CD8-positive, alpha-beta memory T cell (primary cell): ENCODE measurements around the gene ADGRL1. TPM values are rescaled to one million over a fixed set of nuclear protein-coding genes. Genes with fewer than 3 reads are reported as not detected.
"Not testable (repeated sequence)": the region's sequence is repeated elsewhere in the genome, so short reads cannot be mapped to it uniquely, and the experiment has no call there.

Experiments
- CTCF ChIA-PET: fragments of 350-600 bp; sonication (Branson Sonifier 250); formaldehyde crosslinking; loops from one replicate; lab custom pipeline; 2021; ENCODE audit warnings: antibody characterized with exemption; lab: Charles Lee
- POLR2A ChIA-PET: fragments of 350-600 bp; sonication (Branson Sonifier 250); formaldehyde crosslinking; loops from one replicate; lab custom pipeline; 2021; ENCODE audit warnings: antibody characterized with exemption; lab: Charles Lee
- DNase-seq, 5 donors: peaks; one replicate each; pipeline versions ENCODE4 v3.0.0 to v3.0.0-alpha.2; 2020 to 2022; ENCODE audit warnings: mixed read lengths in 1 of 5
- H3K27ac ChIP-seq: one replicate; pipeline ENCODE4 v1.7.0; 2013; ENCODE audit warnings: low read depth, mild to moderate bottlenecking, low read length, moderate library complexity
- H3K27me3 ChIP-seq: 2 replicates; pipeline ENCODE4 v1.7.0; 2013; ENCODE audit warnings: low read length, mild to moderate bottlenecking; ENCODE audit not compliant: insufficient read depth, poor library complexity, severe bottlenecking
- H3K36me3 ChIP-seq: 2 replicates; pipeline ENCODE4 v1.7.0; 2013; ENCODE audit warnings: mild to moderate bottlenecking, low read length, moderate library complexity; ENCODE audit not compliant: insufficient read depth
- H3K4me1 ChIP-seq: 2 replicates; pipeline ENCODE4 v1.7.0; 2013; ENCODE audit warnings: mild to moderate bottlenecking, low read length, moderate library complexity; ENCODE audit not compliant: insufficient read depth
- H3K4me3 ChIP-seq: 2 replicates; pipeline ENCODE4 v1.7.0; 2013; ENCODE audit warnings: mild to moderate bottlenecking, low read length
- H3K9me3 ChIP-seq: 2 replicates; pipeline ENCODE4 v1.7.0; 2013; ENCODE audit warnings: mild to moderate bottlenecking, low read length
- H3K27ac Mint-ChIP-seq, 8 donors: one replicate each; pipeline ENCODE4 v1.8.0; 2020 to 2021; ENCODE audit warnings: mixed read lengths in 8 of 8, mild to moderate bottlenecking in 6 of 8, inconsistent platforms in 3 of 8, moderate library complexity in 3 of 8
- H3K27me3 Mint-ChIP-seq, 2 donors: one replicate each; pipeline ENCODE4 v1.8.0; 2020 to 2021; ENCODE audit warnings: mixed read lengths in 2 of 2, mild to moderate bottlenecking in 1 of 2, moderate library complexity in 1 of 2
- H3K36me3 Mint-ChIP-seq, 3 donors: one replicate each; pipeline ENCODE4 v1.8.0; 2020 to 2021; ENCODE audit warnings: mixed read lengths in 3 of 3, inconsistent platforms in 1 of 3, mild to moderate bottlenecking in 1 of 3
- H3K4me1 Mint-ChIP-seq, 3 donors: one replicate each; pipeline ENCODE4 v1.8.0; 2020 to 2021; ENCODE audit warnings: mixed read lengths in 3 of 3, inconsistent platforms in 1 of 3, mild to moderate bottlenecking in 1 of 3
- H3K4me3 Mint-ChIP-seq, 7 donors: one replicate each; pipeline ENCODE4 v1.8.0; 2020 to 2021; ENCODE audit warnings: mixed read lengths in 7 of 7, mild to moderate bottlenecking in 6 of 7, moderate library complexity in 4 of 7, inconsistent platforms in 2 of 7
- H3K9me3 Mint-ChIP-seq, 5 donors: one replicate each; pipeline ENCODE4 v1.8.0; 2020 to 2022; ENCODE audit warnings: mixed read lengths in 5 of 5, mild to moderate bottlenecking in 3 of 5, moderate library complexity in 2 of 5, inconsistent platforms in 1 of 5
- polyA plus RNA-seq: library from polyadenylated mRNA; unstranded; fragments of 300-500 nt; fragmentation: Illumina TruSeq; gene quantifications from one replicate; pipeline ENCODE4 v1.2.3, GENCODE V29; 2021
- total RNA-seq, 2 experiments: library from RNA; stranded (reverse); gene quantifications; one replicate each; pipeline ENCODE4 v1.2.3, GENCODE V29; 2021

Gene ADGRL1
- total and polyA plus RNA-seq, 3 experiments from 2014 or later, result 0.81 to 5.8 (median 5.8) TPM

DNA sequence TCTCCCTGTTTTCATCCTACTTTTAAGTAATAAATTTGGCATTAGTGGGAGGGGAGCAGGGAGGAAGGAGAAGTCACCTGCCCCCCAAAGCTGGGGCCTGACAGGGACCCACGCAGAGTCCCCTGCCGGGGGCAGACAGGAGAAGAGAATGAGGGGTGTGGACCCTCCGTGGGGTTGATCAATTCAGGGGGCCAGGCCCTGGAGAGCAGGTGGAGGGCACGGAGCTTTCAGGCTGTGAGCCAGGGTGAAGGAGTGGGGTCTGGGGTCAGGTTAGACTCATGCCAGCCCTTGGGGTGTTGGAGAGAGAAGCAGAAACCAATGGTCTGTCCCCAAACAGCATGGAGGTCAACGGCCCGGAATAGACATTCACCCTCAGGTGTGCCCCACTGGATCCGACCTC lies 1.8 kb downstream of the ADGRL1 start:
- H3K36me3 ChIP-seq, POLR2A ChIA-PET, H3K27me3 ChIP-seq, H3K9me3 ChIP-seq, H3K27ac ChIP-seq, DNase-seq, H3K36me3 Mint-ChIP-seq, H3K4me3 ChIP-seq, H3K9me3 Mint-ChIP-seq, H3K27me3 Mint-ChIP-seq, H3K4me1 ChIP-seq: not testable (repeated sequence)
- CTCF ChIA-PET, result interaction anchor here (0.9 kb wide), 1 partner anchor 144 kb away, joined by 3 read pairs; no protein-coding TSS in a partner anchor
- Mint-ChIP-seq H3K4me1 (peaks cover 27 to 60% (median 27%) of the 10 kb centered on the region in 3 donors), H3K4me3 (peak overlapping the region; percentile 63 to 92 (median 87)), H3K27ac (peak overlapping the region in 7 of 8 donors; percentile 43 to 89 (median 81))

DNA sequence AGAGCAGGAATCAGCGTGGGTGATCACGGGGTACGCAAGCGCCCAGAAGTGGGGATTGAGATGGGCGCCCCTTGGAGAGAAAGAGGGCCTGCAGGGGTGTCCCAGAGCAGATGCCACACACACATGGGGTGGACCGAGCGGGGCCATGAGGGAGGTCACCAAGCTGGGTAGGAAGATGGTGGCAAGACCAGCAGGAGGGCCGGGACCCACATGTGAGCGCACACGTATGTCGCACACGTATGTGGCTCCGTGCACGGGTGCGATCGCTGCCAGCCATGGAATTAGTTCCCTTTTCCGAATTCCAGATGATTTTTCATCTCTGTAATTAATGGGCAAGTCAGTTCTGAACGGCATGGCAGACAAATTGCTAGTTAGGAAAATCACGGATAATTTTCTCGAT lies 2.2 kb downstream of the ADGRL1 start:
- H3K9me3 Mint-ChIP-seq, H3K9me3 ChIP-seq, H3K4me1 ChIP-seq, H3K36me3 Mint-ChIP-seq, H3K4me3 ChIP-seq, H3K36me3 ChIP-seq, H3K27me3 Mint-ChIP-seq, POLR2A ChIA-PET, H3K27ac ChIP-seq, H3K27me3 ChIP-seq, DNase-seq: not testable (repeated sequence)
- peak overlapping the region in 1 of 8 donors; percentile 89 for H3K27ac Mint-ChIP-seq
- H3K4me3 Mint-ChIP-seq, result peak overlapping the region in 6 of 7 donors; percentile 63 to 92 (median 86)
- CTCF ChIA-PET, result interaction anchor here (0.9 kb wide), 1 partner anchor 144 kb away, joined by 3 read pairs; no protein-coding TSS in a partner anchor
- H3K4me1 Mint-ChIP-seq, result peaks cover 27 to 56% (median 27%) of the 10 kb centered on the region in 3 donors

DNA sequence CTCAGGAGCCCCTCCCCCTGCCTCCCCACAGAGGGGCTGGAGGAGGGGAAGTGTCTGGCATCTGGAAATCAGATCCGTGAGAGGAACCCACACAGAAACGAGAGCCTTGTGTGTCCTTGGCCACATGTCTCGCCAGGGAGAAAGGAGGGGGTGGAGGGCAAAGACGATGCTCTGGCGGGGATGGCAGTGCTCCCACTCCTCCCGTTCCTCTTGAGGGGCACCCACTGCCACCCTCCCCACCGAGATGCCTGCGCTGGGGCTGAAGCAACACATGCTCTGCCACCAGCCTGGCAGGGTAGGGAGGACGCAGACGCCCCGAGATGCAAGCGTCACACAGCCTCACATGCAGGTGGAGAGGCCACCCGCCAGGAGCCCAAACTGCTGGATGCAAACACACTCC lies 2.8 kb downstream of the ADGRL1 start:
- Histone ChIP-seq H3K27ac (no peak overlapping the region), H3K27me3 (no peaks in the 10 kb centered on the region), H3K36me3 (no peaks in the 10 kb centered on the region), H3K4me3 (no peak overlapping the region), H3K4me1 (peaks cover 8% of the 10 kb centered on the region), H3K9me3 (no peaks in the 10 kb centered on the region)
- Mint-ChIP-seq H3K4me3 (peak overlapping the region; percentile 7 to 71 (median 23)), H3K27me3 (peaks cover 0 to 7% of the 10 kb centered on the region in 2 donors), H3K9me3 (no peaks in the 10 kb centered on the region), H3K27ac (no peak overlapping the region), H3K36me3 (peaks cover 0 to 6% (median 0%) of the 10 kb centered on the region in 3 donors), H3K4me1 (peaks cover 26 to 50% (median 27%) of the 10 kb centered on the region in 3 donors)
- CTCF ChIA-PET, result interaction anchor here (0.6 to 0.9 kb wide), 2 partner anchors 20 to 145 kb away, joined by 3 read pairs; no protein-coding TSS in a partner anchor
- DNase-seq, result no peak
- POLR2A ChIA-PET, result no interaction called here

DNA sequence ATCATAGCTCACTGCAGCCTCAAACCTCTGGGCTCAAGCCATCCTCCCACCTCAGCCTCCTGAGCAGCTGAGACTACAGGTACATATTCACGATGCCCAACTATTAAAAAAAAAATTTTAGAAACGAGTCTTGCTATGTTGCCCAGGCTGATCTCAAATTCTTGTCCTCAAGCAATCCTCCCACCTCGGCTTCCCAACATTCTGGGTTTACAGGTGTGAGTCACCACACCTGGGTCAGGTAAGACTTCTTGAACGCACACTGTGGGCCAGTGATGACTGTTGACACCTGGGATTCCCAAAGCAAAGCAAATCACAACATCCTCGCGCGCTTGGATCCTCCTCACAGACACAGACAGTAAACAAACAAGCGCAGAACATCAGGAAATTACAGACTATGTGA lies 4.5 kb downstream of the ADGRL1 start:
- not testable (repeated sequence) for H3K36me3 Mint-ChIP-seq, H3K27ac Mint-ChIP-seq, H3K4me3 ChIP-seq, H3K27ac ChIP-seq, H3K9me3 Mint-ChIP-seq, H3K27me3 ChIP-seq, H3K4me1 ChIP-seq, DNase-seq, H3K27me3 Mint-ChIP-seq, H3K9me3 ChIP-seq, H3K36me3 ChIP-seq
- H3K4me1 Mint-ChIP-seq, result peaks cover 27 to 45% (median 29%) of the 10 kb centered on the region in 3 donors
- ChIA-PET CTCF (interaction anchor here (0.6 kb wide), 1 partner anchor 146 kb away, joined by 3 read pairs; no protein-coding TSS in a partner anchor), POLR2A (interaction anchor here (0.7 kb wide), 1 partner anchor 379 kb away, joined by 4 read pairs; no protein-coding TSS in a partner anchor)
- peak overlapping the region in 1 of 7 donors; percentile 66 for H3K4me3 Mint-ChIP-seq

DNA sequence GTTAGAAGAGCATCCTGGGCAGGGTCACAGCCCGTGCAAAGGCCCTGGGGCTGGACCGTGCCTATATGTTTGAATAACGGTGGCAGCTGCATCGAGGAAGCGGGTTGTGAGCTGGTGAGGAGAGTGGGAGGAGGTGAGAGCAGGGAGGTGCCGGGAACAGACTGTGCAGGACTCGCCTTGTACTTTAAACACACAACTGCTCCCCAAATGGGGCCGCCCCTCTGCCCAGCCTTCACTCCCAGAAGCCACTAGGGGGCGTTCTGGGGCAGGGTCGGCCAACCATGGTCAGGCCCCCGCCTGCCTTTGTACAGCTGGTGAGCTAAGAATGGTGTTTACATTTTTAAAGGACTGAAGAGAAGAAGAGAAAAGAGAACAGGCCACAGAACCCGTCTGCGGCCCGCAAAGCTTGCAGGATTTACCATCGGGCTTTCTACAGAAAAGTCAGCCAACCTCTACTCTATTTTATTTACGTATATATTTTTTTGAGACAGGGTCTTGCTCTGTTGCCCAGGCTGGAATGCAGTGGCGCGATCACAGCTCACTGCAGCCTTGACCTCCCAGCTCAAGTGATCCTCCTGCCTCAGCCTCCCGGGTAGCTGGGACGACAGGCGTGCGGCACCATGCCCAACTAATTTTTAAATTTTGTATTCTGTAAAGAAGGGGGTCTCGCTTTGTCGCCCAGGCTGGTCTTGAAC lies 5.7 kb downstream of the ADGRL1 start:
- H3K36me3 ChIP-seq, POLR2A ChIA-PET: not testable (repeated sequence)

DNA sequence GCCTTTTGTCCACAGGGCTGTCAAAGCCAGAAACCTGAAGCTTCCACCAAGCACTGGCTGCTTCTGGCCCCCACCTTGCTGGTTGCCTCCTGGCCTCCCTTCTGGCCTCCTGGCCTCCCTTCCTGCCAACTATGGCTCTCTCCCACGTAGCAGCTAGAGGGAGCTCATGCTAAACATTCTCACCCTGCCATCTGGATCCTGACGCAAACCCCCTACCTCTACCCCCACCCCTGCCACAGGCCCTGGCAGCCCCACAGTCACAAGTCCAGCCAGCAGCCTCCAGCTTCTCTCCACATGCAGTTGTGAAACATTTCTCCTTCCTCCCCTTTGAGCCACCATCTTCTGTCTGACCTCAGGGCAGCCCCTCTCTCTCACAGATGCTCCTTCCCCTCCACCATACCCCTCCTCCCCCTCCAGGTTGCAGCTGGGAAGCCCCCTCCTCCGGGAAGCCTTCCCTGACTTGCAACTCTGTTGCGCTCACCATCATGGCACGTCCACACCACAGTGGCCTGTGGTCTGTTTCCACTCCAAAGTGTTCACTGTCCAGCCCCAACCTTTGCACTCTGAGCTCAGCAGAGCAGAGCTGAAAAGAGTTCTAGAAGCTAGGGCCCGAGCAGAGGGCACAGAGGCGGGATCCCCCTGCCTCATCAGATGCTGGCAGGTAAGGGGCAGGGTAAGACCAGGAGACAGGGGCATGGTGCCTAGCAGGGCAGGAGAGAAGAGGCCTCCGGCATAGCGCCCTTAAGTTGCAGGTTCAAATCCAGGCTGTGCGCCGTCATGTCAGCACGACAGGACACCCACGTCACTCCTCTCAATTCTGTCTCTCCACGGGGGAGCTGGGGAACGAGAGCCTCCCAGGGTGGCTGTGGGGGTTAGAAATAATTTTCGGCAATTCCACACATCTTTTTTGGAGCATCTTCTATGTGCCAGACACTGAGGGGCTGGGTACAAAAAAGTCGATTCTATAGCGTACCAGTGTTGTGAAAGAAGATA lies 7.3 kb downstream of the ADGRL1 start:
- ChIA-PET POLR2A (interaction anchor here (0.6 kb wide), 1 partner anchor 158 kb away, joined by 3 read pairs; no protein-coding TSS in a partner anchor), CTCF (interaction anchor here (0.6 to 2.5 kb wide), 6 partner anchors 59 to 281 kb away, joined by 3 to 13 read pairs (median 4); no protein-coding TSS in a partner anchor)
- Mint-ChIP-seq H3K9me3 (no peaks in the 10 kb centered on the region), H3K27ac (no peak overlapping the region), H3K36me3 (no peaks in the 10 kb centered on the region), H3K4me1 (peaks cover 21 to 37% (median 23%) of the 10 kb centered on the region in 3 donors), H3K27me3 (peaks cover 0 to 3% of the 10 kb centered on the region in 2 donors), H3K4me3 (peak overlapping the region in 1 of 7 donors; percentile 34)
- H3K4me1 ChIP-seq, result no peaks in the 10 kb centered on the region
- no peaks in the 10 kb centered on the region for H3K27me3 ChIP-seq
- H3K36me3 ChIP-seq, result no peaks in the 10 kb centered on the region
- H3K4me3 ChIP-seq, result no peak overlapping the region
- H3K27ac ChIP-seq, result no peak overlapping the region
- no peak for DNase-seq
- no peaks in the 10 kb centered on the region for H3K9me3 ChIP-seq

More for the DNA sequence above, 5.7 kb downstream of the ADGRL1 start:
- not testable (repeated sequence) for H3K9me3 Mint-ChIP-seq, H3K27ac ChIP-seq, H3K27me3 Mint-ChIP-seq, H3K4me3 ChIP-seq, H3K9me3 ChIP-seq, H3K27me3 ChIP-seq, H3K36me3 Mint-ChIP-seq, H3K4me1 ChIP-seq
- Mint-ChIP-seq H3K4me1 (peaks cover 31 to 52% (median 35%) of the 10 kb centered on the region in 3 donors), H3K4me3 (peak overlapping the region in 1 of 7 donors; percentile 72), H3K27ac (peak overlapping the region in 3 of 8 donors; percentile 26 to 91 (median 76))
- peak in 4 of 5 donors; percentile 35 to 64 (median 48) for DNase-seq
- CTCF ChIA-PET, result interaction anchor here (0.8 to 2.5 kb wide), 4 partner anchors 12 to 205 kb away, joined by 3 to 13 read pairs (median 4); no protein-coding TSS in a partner anchor

DNA sequence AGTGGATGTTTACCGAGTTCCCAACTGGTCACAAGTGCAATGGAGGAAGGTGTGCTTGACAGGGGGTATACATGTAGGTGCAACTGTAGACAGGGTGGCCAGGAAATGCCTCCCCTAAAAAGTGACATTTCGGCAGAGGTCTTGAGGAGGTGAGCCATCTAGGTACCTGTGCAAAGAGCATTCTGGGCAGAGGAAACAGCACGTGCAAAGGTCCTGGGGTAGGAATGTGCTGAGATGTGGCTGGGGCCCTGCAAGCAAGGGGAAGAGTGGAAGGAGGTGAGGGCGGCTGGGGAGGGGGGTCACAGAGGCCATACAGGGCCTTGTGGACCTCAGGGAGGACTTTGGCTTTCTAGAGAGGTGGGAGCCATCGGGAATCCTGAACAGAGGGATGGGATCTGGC lies 8.1 kb downstream of the ADGRL1 start:
- Histone ChIP-seq H3K4me3 (no peak overlapping the region), H3K9me3 (no peaks in the 10 kb centered on the region), H3K27ac (no peak overlapping the region), H3K4me1 (no peaks in the 10 kb centered on the region), H3K27me3 (no peaks in the 10 kb centered on the region), H3K36me3 (no peaks in the 10 kb centered on the region)
- Mint-ChIP-seq H3K4me1 (peaks cover 20 to 31% (median 23%) of the 10 kb centered on the region in 3 donors), H3K9me3 (no peaks in the 10 kb centered on the region), H3K27ac (peak overlapping the region in 2 of 8 donors; percentile 60 to 72), H3K4me3 (peak overlapping the region in 1 of 7 donors; percentile 11), H3K36me3 (no peaks in the 10 kb centered on the region), H3K27me3 (peaks cover 0 to 2% of the 10 kb centered on the region in 2 donors)
- ChIA-PET CTCF (interaction anchor here (1.6 to 1.7 kb wide), 2 partner anchors 208 to 282 kb away, joined by 3 to 9 read pairs; no protein-coding TSS in a partner anchor), POLR2A (no interaction called here)
- DNase-seq, result no peak
